ENCODE data around the gene SLAMF9. TPM values are rescaled to one million over a fixed set of nuclear protein-coding genes. Genes with fewer than 3 reads are reported as not detected.
A peak's percentile ranks its signal among the peaks of the same experiment; 100 is the strongest.

Gene SLAMF9
- total and polyA plus RNA-seq, 3 experiments from 2014 or later: not detected

- no peak overlapping the region for H3K4me3 ChIP-seq (ENCODE audit: low read length)
- H3K27ac Mint-ChIP-seq: no peak overlapping the region
- H3K4me3 Mint-ChIP-seq: no peak overlapping the region
- CTCF ChIA-PET: interaction anchor here (6.9 kb wide), 1 partner anchor 8 kb away, joined by 55 read pairs; no protein-coding TSS in a partner anchor
- peaks cover 0 to 17% of the 10 kb centered on the region in 2 donors for H3K27me3 Mint-ChIP-seq
- H3K4me1 Mint-ChIP-seq: peaks cover 24 to 33% (median 25%) of the 10 kb centered on the region in 3 donors
- H3K9me3 ChIP-seq (ENCODE audit: low read length): no peaks in the 10 kb centered on the region
- H3K36me3 Mint-ChIP-seq: peaks cover 0 to 22% (median 0%) of the 10 kb centered on the region in 3 donors
- H3K27ac ChIP-seq (ENCODE audit: low read depth, low read length): no peak overlapping the region
- no peaks in the 10 kb centered on the region for H3K27me3 ChIP-seq (ENCODE audit: insufficient read depth, low read length, poor library complexity, severe bottlenecking)
- DNase-seq: no peak
- POLR2A ChIA-PET: no interaction called here
- H3K9me3 Mint-ChIP-seq: peaks cover 0 to 7% (median 3%) of the 10 kb centered on the region in 5 donors
- peaks cover 17% of the 10 kb centered on the region for H3K4me1 ChIP-seq (ENCODE audit: insufficient read depth, low read length)
- no peaks in the 10 kb centered on the region for H3K36me3 ChIP-seq (ENCODE audit: insufficient read depth, low read length)
Observed at GRCh38 chr1:159927849-159928431, 26.1 kb downstream of the SLAMF9 start.

DNA sequence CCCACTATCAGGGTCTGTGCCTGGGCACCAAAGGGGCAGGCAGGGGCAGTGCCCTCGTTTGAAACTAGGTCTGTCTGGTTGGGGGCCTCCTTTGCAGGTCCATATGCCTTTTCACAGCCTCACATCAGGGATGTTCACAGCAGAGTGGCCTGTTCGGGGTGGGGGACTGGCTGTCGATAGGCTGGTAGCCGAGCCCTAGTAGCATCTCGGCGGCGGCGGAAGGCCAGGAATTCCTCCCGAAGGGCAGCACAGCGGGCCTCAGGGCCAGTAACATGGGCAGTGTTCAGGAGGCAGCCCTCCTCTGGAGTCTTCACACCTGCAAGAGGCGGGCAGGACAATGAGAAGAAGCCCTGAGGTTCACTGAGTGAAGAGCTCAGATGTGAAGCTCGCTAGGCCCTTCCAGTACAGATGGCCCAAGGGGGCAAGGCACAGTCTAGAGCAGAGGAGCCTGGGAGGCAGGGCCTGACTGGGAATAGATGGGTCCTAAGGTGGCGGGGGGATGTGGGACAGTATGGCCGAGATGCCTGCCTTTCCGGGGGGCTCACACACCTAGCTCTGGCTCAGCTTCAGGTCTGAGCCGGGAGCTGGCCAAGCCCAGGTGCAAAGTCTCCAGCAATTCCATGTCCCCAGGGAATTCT is 26.7 kb downstream of the SLAMF9 start:
- H3K4me3 Mint-ChIP-seq: peak overlapping the region in 1 of 7 donors; percentile 95
- no peak for DNase-seq
- Histone ChIP-seq H3K36me3 (ENCODE audit: insufficient read depth, low read length) (no peaks in the 10 kb centered on the region), H3K4me3 (ENCODE audit: low read length) (no peak overlapping the region), H3K27me3 (ENCODE audit: insufficient read depth, low read length, poor library complexity, severe bottlenecking) (no peaks in the 10 kb centered on the region), H3K27ac (ENCODE audit: low read depth, low read length) (no peak overlapping the region), H3K4me1 (ENCODE audit: insufficient read depth, low read length) (peaks cover 23% of the 10 kb centered on the region), H3K9me3 (ENCODE audit: low read length) (no peaks in the 10 kb centered on the region)
- peaks cover 0 to 7% (median 3%) of the 10 kb centered on the region in 5 donors for H3K9me3 Mint-ChIP-seq
- peaks cover 0 to 17% of the 10 kb centered on the region in 2 donors for H3K27me3 Mint-ChIP-seq
- peak overlapping the region in 4 of 8 donors; percentile 50 to 98 (median 75) for H3K27ac Mint-ChIP-seq
- H3K36me3 Mint-ChIP-seq: peaks cover 0 to 22% (median 0%) of the 10 kb centered on the region in 3 donors
- H3K4me1 Mint-ChIP-seq: peaks cover 29 to 39% (median 31%) of the 10 kb centered on the region in 3 donors
- POLR2A ChIA-PET: no interaction called here
- CTCF ChIA-PET: interaction anchor here (6.9 kb wide), 1 partner anchor 9 kb away, joined by 55 read pairs; no protein-coding TSS in a partner anchor

DNA sequence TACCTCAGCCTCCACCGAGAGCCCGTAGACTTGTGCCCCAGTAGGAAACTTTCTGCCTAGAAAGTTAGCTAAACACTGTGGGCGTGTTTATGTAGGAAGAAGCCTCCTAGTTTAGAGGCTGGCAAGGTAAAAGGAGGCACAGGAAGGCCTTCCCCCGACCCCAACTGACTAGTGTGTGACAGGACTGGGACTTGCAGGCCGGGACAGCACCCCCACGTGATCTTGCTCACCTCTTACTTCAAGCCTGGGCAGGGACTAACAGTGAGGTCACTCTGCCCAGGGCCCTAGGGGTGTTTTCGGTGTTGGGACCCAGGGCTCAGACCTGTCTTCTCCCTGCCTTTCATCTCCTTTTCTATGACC is 28.3 kb downstream of the SLAMF9 start:
- Histone ChIP-seq H3K27me3 (ENCODE audit: insufficient read depth, low read length, poor library complexity, severe bottlenecking) (no peaks in the 10 kb centered on the region), H3K27ac (ENCODE audit: low read depth, low read length) (peak overlapping the region; percentile 100), H3K4me1 (ENCODE audit: insufficient read depth, low read length) (peaks cover 39% of the 10 kb centered on the region), H3K4me3 (ENCODE audit: low read length) (peak overlapping the region; percentile 100), H3K9me3 (ENCODE audit: low read length) (no peaks in the 10 kb centered on the region), H3K36me3 (ENCODE audit: insufficient read depth, low read length) (peaks cover 7% of the 10 kb centered on the region)
- no peak for DNase-seq
- CTCF ChIA-PET: interaction anchor here (0.8 to 6.9 kb wide), 6 partner anchors 10 to 145 kb away, joined by 3 to 55 read pairs (median 8); partner anchors contain the start of gene DUSP23
- Mint-ChIP-seq H3K36me3 (peaks cover 3 to 33% (median 6%) of the 10 kb centered on the region in 3 donors), H3K4me1 (peaks cover 45 to 56% (median 47%) of the 10 kb centered on the region in 3 donors), H3K4me3 (peak overlapping the region; percentile 89 to 99 (median 96)), H3K27me3 (peaks cover 0 to 17% of the 10 kb centered on the region in 2 donors), H3K27ac (peak overlapping the region; percentile 97 to 100 (median 100)), H3K9me3 (peaks cover 0 to 7% (median 3%) of the 10 kb centered on the region in 5 donors)
- POLR2A ChIA-PET: interaction anchor here (1.0 to 1.4 kb wide), 4 partner anchors 9 to 101 kb away, joined by 3 to 7 read pairs (median 4); no protein-coding TSS in a partner anchor

- Mint-ChIP-seq H3K4me3 (peak within 1 kb of the TSS; percentile 89 to 99 (median 96)), H3K27me3 (peaks cover 0 to 20% of the 10 kb centered on the region in 2 donors), H3K27ac (peak within 1 kb of the TSS; percentile 97 to 100 (median 100)), H3K9me3 (peaks cover 0 to 7% (median 3%) of the 10 kb centered on the region in 5 donors), H3K4me1 (peaks cover 50 to 62% (median 52%) of the 10 kb centered on the region in 3 donors), H3K36me3 (peaks cover 5 to 39% (median 9%) of the 10 kb centered on the region in 3 donors)
- Histone ChIP-seq H3K36me3 (ENCODE audit: insufficient read depth, low read length) (peaks cover 13% of the 10 kb centered on the region), H3K4me3 (ENCODE audit: low read length) (peak within 1 kb of the TSS; percentile 100), H3K9me3 (ENCODE audit: low read length) (no peaks in the 10 kb centered on the region), H3K27ac (ENCODE audit: low read depth, low read length) (peak within 1 kb of the TSS; percentile 100), H3K27me3 (ENCODE audit: insufficient read depth, low read length, poor library complexity, severe bottlenecking) (no peaks in the 10 kb centered on the region), H3K4me1 (ENCODE audit: insufficient read depth, low read length) (peaks cover 44% of the 10 kb centered on the region)
- DNase-seq: peak; percentile 79 to 93 (median 87)
- ChIA-PET CTCF (interaction anchor here (0.8 to 6.9 kb wide), 10 partner anchors 9 to 144 kb away, joined by 3 to 55 read pairs (median 4); partner anchors contain the start of genes DUSP23 and IGSF9), POLR2A (interaction anchor here (0.9 to 1.4 kb wide), 5 partner anchors 9 to 100 kb away, joined by 3 to 7 read pairs (median 4); no protein-coding TSS in a partner anchor)
Observed at GRCh38 chr1:159924791-159925718, 29.0 kb downstream of the SLAMF9 start, which contains the start of gene TAGLN2. Gene TAGLN2 (minus strand): TSS chr1:159925507. CDS start chr1:159920509, 4,998 bp downstream.

DNA sequence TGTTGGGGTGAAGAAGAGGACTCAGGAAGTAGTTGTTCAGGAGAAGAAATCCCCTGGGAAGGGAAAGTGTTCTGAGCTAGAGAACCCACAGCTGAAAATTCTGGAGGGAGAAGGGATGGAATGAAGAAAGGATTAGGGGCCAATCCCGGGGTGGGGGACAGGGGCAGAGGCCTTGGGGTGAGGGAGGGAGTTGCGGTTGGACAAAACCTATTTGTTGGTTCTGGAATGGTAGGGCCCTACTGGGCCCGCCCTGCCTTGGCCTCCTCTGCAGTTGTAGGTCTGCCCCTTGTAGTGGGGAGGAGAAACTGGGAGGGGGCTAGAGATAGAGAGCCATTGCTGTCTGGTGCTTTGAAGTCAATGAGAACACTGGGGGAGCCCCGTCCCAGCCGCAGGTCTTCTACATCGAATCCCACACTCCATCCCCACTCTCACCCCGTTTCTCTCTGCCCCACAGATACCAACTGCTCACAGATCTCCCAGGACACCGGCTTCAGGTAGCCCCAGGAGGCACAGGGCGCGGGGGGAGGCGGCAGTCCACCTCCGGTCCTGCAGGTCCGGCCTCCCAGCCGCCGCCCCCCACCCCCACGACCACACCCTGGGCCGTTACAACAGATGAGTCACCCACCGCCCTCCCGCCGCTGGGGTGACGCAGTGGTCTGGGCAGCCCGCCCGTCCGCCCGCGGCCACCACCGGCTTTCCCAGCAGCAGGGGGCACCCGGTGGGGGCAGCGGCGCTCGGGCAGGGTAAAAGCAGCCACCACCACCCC is 29.8 kb downstream of the SLAMF9 start:
- no peaks in the 10 kb centered on the region for H3K9me3 ChIP-seq (ENCODE audit: low read length)
- H3K36me3 Mint-ChIP-seq: peaks cover 5 to 48% (median 9%) of the 10 kb centered on the region in 3 donors
- H3K27ac ChIP-seq (ENCODE audit: low read depth, low read length): peak overlapping the region; percentile 100
- CTCF ChIA-PET: interaction anchor here (0.9 to 6.9 kb wide), 12 partner anchors 12 to 143 kb away, joined by 3 to 55 read pairs (median 4); partner anchors contain the start of genes DUSP23 and IGSF9
- H3K27me3 ChIP-seq (ENCODE audit: insufficient read depth, low read length, poor library complexity, severe bottlenecking): no peaks in the 10 kb centered on the region
- peak overlapping the region; percentile 97 to 100 (median 100) for H3K27ac Mint-ChIP-seq
- H3K9me3 Mint-ChIP-seq: peaks cover 0 to 7% (median 3%) of the 10 kb centered on the region in 5 donors
- peaks cover 0 to 19% of the 10 kb centered on the region in 2 donors for H3K27me3 Mint-ChIP-seq
- peak overlapping the region; percentile 89 to 99 (median 96) for H3K4me3 Mint-ChIP-seq
- peaks cover 56 to 70% (median 59%) of the 10 kb centered on the region in 3 donors for H3K4me1 Mint-ChIP-seq
- peaks cover 44% of the 10 kb centered on the region for H3K4me1 ChIP-seq (ENCODE audit: insufficient read depth, low read length)
- peak overlapping the region; percentile 100 for H3K4me3 ChIP-seq (ENCODE audit: low read length)
- POLR2A ChIA-PET: interaction anchor here (0.6 to 1.4 kb wide), 9 partner anchors 9 to 866 kb away, joined by 3 to 4 read pairs (median 4); partner anchors contain the start of genes IGSF9 and SLAMF8
- DNase-seq: peak; percentile 62 to 88 (median 75)
- peaks cover 22% of the 10 kb centered on the region for H3K36me3 ChIP-seq (ENCODE audit: insufficient read depth, low read length)

DNA sequence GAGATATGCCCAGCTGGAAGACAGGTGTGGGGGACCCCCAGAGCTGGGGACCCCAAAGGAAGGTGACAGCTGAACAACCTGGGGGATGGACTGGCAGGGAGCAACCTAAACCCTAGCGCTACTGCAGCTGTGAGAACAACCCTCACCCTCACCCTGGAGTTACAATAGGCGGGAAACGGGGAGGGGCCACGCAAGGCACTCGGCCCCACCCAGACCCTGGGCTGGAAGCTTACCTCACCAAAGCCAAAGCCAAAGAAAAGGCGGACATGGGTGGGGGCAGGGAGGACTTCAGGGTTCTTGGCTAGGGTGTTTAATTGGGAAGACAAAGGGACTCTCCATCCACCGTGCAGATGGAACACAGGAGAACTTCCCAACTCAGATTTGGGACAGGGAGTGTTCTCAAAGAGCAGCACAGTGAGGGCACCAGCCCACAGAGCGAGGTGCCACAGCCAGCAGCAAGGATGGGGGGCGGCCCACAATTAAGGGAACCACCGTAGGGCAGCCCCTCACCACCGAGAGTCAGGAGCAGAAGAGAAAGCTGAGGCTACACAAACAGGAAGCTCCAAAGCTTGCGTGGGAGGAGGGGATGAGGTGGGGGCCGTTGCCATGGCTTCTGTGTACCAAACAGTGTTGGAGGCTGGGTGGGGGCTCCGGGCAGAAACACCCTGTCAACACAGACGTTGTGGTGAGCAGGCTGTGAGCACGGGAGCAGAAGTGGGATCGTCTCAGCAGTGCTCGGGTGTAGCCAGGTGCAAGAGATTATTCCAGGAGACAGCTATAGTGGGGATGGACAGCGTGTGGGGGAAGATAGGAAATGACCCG is 30.6 kb downstream of the SLAMF9 start:
- H3K4me1 Mint-ChIP-seq: peaks cover 59 to 78% (median 64%) of the 10 kb centered on the region in 3 donors
- peak overlapping the region; percentile 97 to 100 (median 100) for H3K27ac Mint-ChIP-seq
- H3K27me3 Mint-ChIP-seq: peaks cover 0 to 18% of the 10 kb centered on the region in 2 donors
- peak overlapping the region; percentile 89 to 99 (median 96) for H3K4me3 Mint-ChIP-seq
- Histone ChIP-seq H3K27me3 (ENCODE audit: insufficient read depth, low read length, poor library complexity, severe bottlenecking) (no peaks in the 10 kb centered on the region), H3K36me3 (ENCODE audit: insufficient read depth, low read length) (peaks cover 28% of the 10 kb centered on the region), H3K4me1 (ENCODE audit: insufficient read depth, low read length) (peaks cover 44% of the 10 kb centered on the region), H3K27ac (ENCODE audit: low read depth, low read length) (peak overlapping the region; percentile 100), H3K9me3 (ENCODE audit: low read length) (no peaks in the 10 kb centered on the region), H3K4me3 (ENCODE audit: low read length) (peak overlapping the region; percentile 100)
- POLR2A ChIA-PET: interaction anchor here (0.6 to 1.4 kb wide), 8 partner anchors 9 to 865 kb away, joined by 3 to 4 read pairs (median 4); partner anchors contain the start of genes IGSF9 and SLAMF8
- peaks cover 0 to 7% (median 3%) of the 10 kb centered on the region in 5 donors for H3K9me3 Mint-ChIP-seq
- CTCF ChIA-PET: interaction anchor here (0.9 to 6.9 kb wide), 10 partner anchors 9 to 142 kb away, joined by 3 to 55 read pairs (median 5); no protein-coding TSS in a partner anchor
- peaks cover 5 to 55% (median 9%) of the 10 kb centered on the region in 3 donors for H3K36me3 Mint-ChIP-seq
- DNase-seq: peak; percentile 82 to 98 (median 94)

Data from CD8-positive, alpha-beta memory T cell (primary cell).